ENCODE data around the gene SPATS2L.

Gene SPATS2L

GRCh38 chr2:200310545-200310971 lies 4.1 kb downstream of the SPATS2L start:
- TF ChIP-seq, protein P1, sequence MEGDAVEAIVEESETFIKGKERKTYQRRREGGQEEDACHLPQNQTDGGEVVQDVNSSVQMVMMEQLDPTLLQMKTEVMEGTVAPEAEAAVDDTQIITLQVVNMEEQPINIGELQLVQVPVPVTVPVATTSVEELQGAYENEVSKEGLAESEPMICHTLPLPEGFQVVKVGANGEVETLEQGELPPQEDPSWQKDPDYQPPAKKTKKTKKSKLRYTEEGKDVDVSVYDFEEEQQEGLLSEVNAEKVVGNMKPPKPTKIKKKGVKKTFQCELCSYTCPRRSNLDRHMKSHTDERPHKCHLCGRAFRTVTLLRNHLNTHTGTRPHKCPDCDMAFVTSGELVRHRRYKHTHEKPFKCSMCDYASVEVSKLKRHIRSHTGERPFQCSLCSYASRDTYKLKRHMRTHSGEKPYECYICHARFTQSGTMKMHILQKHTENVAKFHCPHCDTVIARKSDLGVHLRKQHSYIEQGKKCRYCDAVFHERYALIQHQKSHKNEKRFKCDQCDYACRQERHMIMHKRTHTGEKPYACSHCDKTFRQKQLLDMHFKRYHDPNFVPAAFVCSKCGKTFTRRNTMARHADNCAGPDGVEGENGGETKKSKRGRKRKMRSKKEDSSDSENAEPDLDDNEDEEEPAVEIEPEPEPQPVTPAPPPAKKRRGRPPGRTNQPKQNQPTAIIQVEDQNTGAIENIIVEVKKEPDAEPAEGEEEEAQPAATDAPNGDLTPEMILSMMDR (IDR thresholded peaks at IDR 0.05; ENCODE audit: insufficient read depth, low read length, poor library complexity, severe bottlenecking) = no peak
- DNase-seq (ENCODE audit: extremely low read depth, insufficient read length) = no peak
- Histone ChIP-seq H3K36me3 (ENCODE audit: control insufficient read depth, insufficient read depth, low read length) (no peaks in the 10 kb centered on the region), H3K4me3 (replicated peaks; ENCODE audit: low read depth, low read length) (no peak overlapping the region), H3K27me3 (replicated peaks; ENCODE audit: control insufficient read depth, insufficient read depth, low read length) (no peaks in the 10 kb centered on the region)

DNA sequence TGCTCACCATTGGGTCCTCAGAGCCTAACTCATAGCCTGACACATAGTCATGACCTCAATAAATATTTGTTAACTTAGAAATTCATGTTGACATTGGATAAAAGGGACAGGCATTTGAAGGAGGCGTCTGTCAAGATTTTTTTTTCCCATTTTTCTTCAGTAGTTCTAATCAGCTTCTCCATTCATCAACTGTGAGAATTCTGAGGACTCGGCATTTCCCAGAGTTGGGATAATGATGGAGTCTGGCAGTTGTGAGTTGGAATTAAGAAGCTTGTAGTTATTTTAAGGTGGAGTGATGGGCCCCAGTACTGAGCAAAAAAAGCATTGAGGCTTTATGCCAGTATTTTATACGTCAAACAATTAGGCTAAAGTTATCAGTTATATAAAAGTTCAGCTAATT lies 4.6 kb downstream of the SPATS2L start:
- TF ChIP-seq, protein P1 (IDR thresholded peaks at IDR 0.05; ENCODE audit: insufficient read depth, low read length, poor library complexity, severe bottlenecking) = no peak
- no peaks in the 10 kb centered on the region for H3K36me3 ChIP-seq (ENCODE audit: control insufficient read depth, insufficient read depth, low read length)
- no peak overlapping the region for H3K4me3 ChIP-seq (replicated peaks; ENCODE audit: low read depth, low read length)
- DNase-seq (ENCODE audit: extremely low read depth, insufficient read length) = no peak
- H3K27me3 ChIP-seq (replicated peaks; ENCODE audit: control insufficient read depth, insufficient read depth, low read length) = no peaks in the 10 kb centered on the region

- Histone ChIP-seq H3K27me3 (replicated peaks; ENCODE audit: control insufficient read depth, insufficient read depth, low read length) (no peaks in the 10 kb centered on the region), H3K36me3 (ENCODE audit: control insufficient read depth, insufficient read depth, low read length) (no peaks in the 10 kb centered on the region), H3K4me3 (replicated peaks; ENCODE audit: low read depth, low read length) (no peak overlapping the region)
- DNase-seq (ENCODE audit: extremely low read depth, insufficient read length) = no peak
- TF ChIP-seq, protein P1 (IDR thresholded peaks at IDR 0.05; ENCODE audit: insufficient read depth, low read length, poor library complexity, severe bottlenecking) = no peak
Observed at GRCh38 chr2:200314976-200315567, 8.6 kb downstream of the SPATS2L start.

- H3K36me3 ChIP-seq (ENCODE audit: control insufficient read depth, insufficient read depth, low read length) = no peaks in the 10 kb centered on the region
- H3K27me3 ChIP-seq (replicated peaks; ENCODE audit: control insufficient read depth, insufficient read depth, low read length) = no peaks in the 10 kb centered on the region
- no peak overlapping the region for H3K4me3 ChIP-seq (replicated peaks; ENCODE audit: low read depth, low read length)
- TF ChIP-seq, protein P1 (IDR thresholded peaks at IDR 0.05; ENCODE audit: insufficient read depth, low read length, poor library complexity, severe bottlenecking) = no peak
- no peak for DNase-seq (ENCODE audit: extremely low read depth, insufficient read length)
Observed at GRCh38 chr2:200317975-200318374, 11.5 kb downstream of the SPATS2L start.

DNA sequence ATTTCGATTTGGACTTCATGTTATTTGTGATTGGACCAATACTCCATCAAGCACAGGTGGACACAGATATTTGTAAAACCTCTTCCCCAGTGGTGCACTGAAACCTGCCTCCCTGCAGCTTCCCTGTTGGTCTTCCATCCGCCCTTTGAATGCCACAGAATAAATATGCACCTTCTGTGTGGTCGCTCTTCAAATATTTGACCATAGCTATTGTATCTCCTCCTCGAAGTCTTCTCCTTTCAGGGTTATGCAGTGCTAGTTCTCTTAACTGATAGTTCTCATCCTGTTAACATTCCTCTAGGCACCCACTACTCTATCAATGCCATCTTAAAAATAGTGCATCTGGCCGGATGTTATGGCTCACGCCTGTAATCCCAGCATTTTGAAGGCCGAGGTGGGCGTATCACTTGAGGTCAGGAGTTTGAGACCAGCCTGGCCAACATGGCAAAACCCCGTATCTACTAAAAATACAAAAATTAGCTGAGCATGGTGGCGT lies 12.5 kb downstream of the SPATS2L start:
- TF ChIP-seq, protein P1 (IDR thresholded peaks at IDR 0.05; ENCODE audit: insufficient read depth, low read length, poor library complexity, severe bottlenecking) = no peak
- no peak for DNase-seq (ENCODE audit: extremely low read depth, insufficient read length)
- Histone ChIP-seq H3K36me3 (ENCODE audit: control insufficient read depth, insufficient read depth, low read length) (no peaks in the 10 kb centered on the region), H3K27me3 (replicated peaks; ENCODE audit: control insufficient read depth, insufficient read depth, low read length) (no peaks in the 10 kb centered on the region), H3K4me3 (replicated peaks; ENCODE audit: low read depth, low read length) (no peak overlapping the region)

Data from GM06990 (cell line).